GM12891 (cell line): Measurements from ENCODE around the gene HDDC2.

Source experiments
- POLR2A ChIP-seq: IDR thresholded peaks from 2 replicates; pipeline ENCODE4 v1.6.1; 2011; ENCODE audit warnings: low read depth, low read length, control low read depth
- POLR2AphosphoS5 ChIP-seq: IDR thresholded peaks from 2 replicates; pipeline ENCODE4 v1.6.1; 2011; ENCODE audit warnings: low read depth, low read length, control low read depth
- SPI1 ChIP-seq: IDR thresholded peaks from 2 replicates; pipeline ENCODE4 v1.6.1; 2011; ENCODE audit warnings: low read depth, low read length, control low read depth
- TAF1 ChIP-seq: IDR thresholded peaks from 2 replicates; pipeline ENCODE4 v1.6.1; 2011; ENCODE audit warnings: low read depth, low read length, control low read depth

GRCh38 chr6:125231133-125231532 lies 70.6 kb downstream of the HDDC2 start:
- TF ChIP-seq POLR2A (no peak), TAF1 (no peak), POLR2AphosphoS5 (no peak), SPI1 (no peak)
